Smooth muscle cell (in vitro differentiated cells): ENCODE results near the gene C1orf141. TPM values are rescaled to one million over a fixed set of nuclear protein-coding genes. Genes with fewer than 3 reads are reported as not detected.

ENCODE experiments used
- DNase-seq: peaks from one replicate; lab custom pipeline; 2025; ENCODE audit not compliant: unreplicated experiment; lab: John Stamatoyannopoulos, UW
- H2AFZ ChIP-seq: fragments of 200-600 bp; sonication (generic); 2 replicates; pipeline ENCODE4 v1.6.0; 2016; ENCODE audit warnings: antibody characterized with exemption, low read depth, mild to moderate bottlenecking
- H3F3A ChIP-seq: fragments of 200-600 bp; sonication (generic); 2 replicates; pipeline ENCODE4 v1.6.0; 2017; ENCODE audit warnings: antibody characterized with exemption, low read depth
- H3K27ac ChIP-seq: fragments of 200-600 bp; sonication (generic); 2 replicates; pipeline ENCODE4 v1.5.1; 2016; ENCODE audit warnings: low read depth, mild to moderate bottlenecking
- H3K27me3 ChIP-seq: fragments of 200-600 bp; sonication (generic); 2 replicates; pipeline ENCODE4 v1.6.1; 2016; ENCODE audit warnings: low read depth, mild to moderate bottlenecking
- H3K36me3 ChIP-seq: fragments of 200-600 bp; sonication (generic); 2 replicates; pipeline ENCODE4 v1.5.1; 2016; ENCODE audit warnings: low read depth
- H3K4me1 ChIP-seq: fragments of 200-600 bp; sonication (generic); 2 replicates; pipeline ENCODE4 v1.5.1; 2016; ENCODE audit warnings: low read depth
- H3K4me2 ChIP-seq: fragments of 200-600 bp; sonication (generic); 2 replicates; pipeline ENCODE4 v1.6.0; 2016; ENCODE audit warnings: mild to moderate bottlenecking
- H3K4me3 ChIP-seq: fragments of 200-600 bp; sonication (generic); 2 replicates; pipeline ENCODE4 v1.5.1; 2016; ENCODE audit warnings: mild to moderate bottlenecking
- H3K79me2 ChIP-seq: fragments of 200-600 bp; sonication (generic); 2 replicates; pipeline ENCODE4 v1.6.0; 2016; ENCODE audit warnings: low read depth, mild to moderate bottlenecking
- H3K9ac ChIP-seq: fragments of 200-600 bp; sonication (generic); 2 replicates; pipeline ENCODE4 v1.6.0; 2016; ENCODE audit warnings: low read depth
- H3K9me3 ChIP-seq: fragments of 200-600 bp; sonication (generic); replicated peaks from 2 replicates; pipeline ENCODE4 v1.5.1; 2016; ENCODE audit warnings: low read depth
- H4K20me1 ChIP-seq: fragments of 200-600 bp; sonication (generic); 2 replicates; pipeline ENCODE4 v1.6.0; 2016; ENCODE audit warnings: low read depth
- WGBS: methylation state at CpG from one replicate; pipeline ENCODE4 v1.1.7; 2016; ENCODE audit warnings: low lambda C conversion rate; 5-methylcytosine and 5-hydroxymethylcytosine counted together
- polyA plus RNA-seq: library from polyadenylated mRNA; unstranded; fragments of >200 nt; fragmentation: Nextera tagmentation; extraction: Ambion mirVana; gene quantifications from 2 replicates; pipeline ENCODE4 v1.2.1, GENCODE V29; 2016
- total RNA-seq: library from RNA; depleted of rRNA; stranded (reverse); fragments of >200 nt; gene quantifications from 2 replicates; pipeline ENCODE4 v1.2.3, GENCODE V29; 2014
- TF ChIP-seq, protein P1 (sequence below): fragments of 200-600 bp; sonication (generic); IDR thresholded peaks from 2 replicates; pipeline ENCODE4 v1.5.1; 2017; ENCODE audit warnings: borderline replicate concordance, mild to moderate bottlenecking, antibody characterized with exemption; ENCODE audit not compliant: insufficient read depth, poor library complexity, severe bottlenecking

The C1orf141 gene
- total and polyA plus RNA-seq, 2 experiments from 2014 or later: not detected

DNA sequence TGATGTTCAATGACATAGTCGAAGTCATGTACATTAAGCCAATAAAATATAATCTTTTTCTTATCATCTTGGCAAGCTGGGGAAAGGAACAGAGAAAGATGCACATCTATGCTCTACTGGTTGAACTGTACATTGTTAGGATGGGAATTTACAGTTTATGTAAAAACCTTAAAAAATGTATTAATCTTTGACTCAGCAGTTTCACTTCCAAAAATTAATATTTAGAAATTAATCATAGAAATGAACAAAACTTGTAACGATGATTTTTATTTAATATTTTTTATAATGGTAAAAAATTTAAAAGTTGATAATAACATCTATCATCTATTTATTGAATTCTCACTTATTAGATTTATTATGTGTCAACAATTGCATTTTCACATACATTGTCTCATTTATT, 5.7 kb upstream of the C1orf141 start:
- 87% methylated on average over 2 of the region's 2 CpGs for WGBS
- Histone ChIP-seq H3K9ac (no peak overlapping the region), H3K9me3 (no peaks in the 10 kb centered on the region), H3K27ac (no peak overlapping the region), H3K4me1 (no peaks in the 10 kb centered on the region), H3F3A (no peaks in the 10 kb centered on the region), H3K27me3 (no peaks in the 10 kb centered on the region), H3K36me3 (no peaks in the 10 kb centered on the region), H4K20me1 (no peaks in the 10 kb centered on the region), H3K4me2 (no peak overlapping the region), H3K79me2 (no peaks in the 10 kb centered on the region), H3K4me3 (no peak overlapping the region), H2AFZ (no peak overlapping the region)
- DNase-seq: no peak
- TF ChIP-seq, protein P1, sequence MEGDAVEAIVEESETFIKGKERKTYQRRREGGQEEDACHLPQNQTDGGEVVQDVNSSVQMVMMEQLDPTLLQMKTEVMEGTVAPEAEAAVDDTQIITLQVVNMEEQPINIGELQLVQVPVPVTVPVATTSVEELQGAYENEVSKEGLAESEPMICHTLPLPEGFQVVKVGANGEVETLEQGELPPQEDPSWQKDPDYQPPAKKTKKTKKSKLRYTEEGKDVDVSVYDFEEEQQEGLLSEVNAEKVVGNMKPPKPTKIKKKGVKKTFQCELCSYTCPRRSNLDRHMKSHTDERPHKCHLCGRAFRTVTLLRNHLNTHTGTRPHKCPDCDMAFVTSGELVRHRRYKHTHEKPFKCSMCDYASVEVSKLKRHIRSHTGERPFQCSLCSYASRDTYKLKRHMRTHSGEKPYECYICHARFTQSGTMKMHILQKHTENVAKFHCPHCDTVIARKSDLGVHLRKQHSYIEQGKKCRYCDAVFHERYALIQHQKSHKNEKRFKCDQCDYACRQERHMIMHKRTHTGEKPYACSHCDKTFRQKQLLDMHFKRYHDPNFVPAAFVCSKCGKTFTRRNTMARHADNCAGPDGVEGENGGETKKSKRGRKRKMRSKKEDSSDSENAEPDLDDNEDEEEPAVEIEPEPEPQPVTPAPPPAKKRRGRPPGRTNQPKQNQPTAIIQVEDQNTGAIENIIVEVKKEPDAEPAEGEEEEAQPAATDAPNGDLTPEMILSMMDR: no peak

DNA sequence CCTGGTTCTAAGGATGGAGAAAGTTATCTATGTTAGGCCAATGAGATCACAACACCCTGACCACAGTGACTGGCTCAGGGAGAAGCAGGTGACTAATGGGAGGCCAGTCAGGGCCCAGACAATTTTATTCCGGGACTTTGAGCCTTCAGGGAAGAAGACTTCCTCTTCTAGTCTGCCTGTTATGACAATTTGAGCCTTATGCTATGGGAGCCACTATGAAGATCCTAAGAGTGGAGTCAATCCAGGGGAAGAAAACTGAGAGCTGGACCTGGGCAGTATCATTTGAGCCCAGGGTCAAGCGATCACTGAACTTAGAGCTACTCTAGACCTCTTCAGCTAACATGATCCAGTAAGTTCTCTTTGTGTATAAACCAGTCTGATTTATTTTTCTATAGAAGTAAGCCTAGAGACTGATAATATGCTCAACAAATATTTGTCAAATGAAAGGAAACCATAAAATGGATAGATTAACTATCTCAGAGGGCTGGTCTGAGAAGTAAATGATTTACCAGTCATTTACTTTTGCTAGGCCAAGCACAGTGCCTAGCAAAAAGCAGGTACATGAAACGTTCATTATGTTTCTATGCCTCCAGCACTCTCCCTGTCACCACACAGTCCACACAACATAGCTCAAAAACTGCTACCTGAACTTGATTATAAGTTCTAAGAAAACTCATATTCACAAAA, 4.2 kb upstream of the C1orf141 start:
- Histone ChIP-seq H3K36me3 (no peaks in the 10 kb centered on the region), H3K9ac (no peak overlapping the region), H3K27me3 (no peaks in the 10 kb centered on the region), H3K4me2 (no peak overlapping the region), H3K4me3 (no peak overlapping the region), H4K20me1 (no peaks in the 10 kb centered on the region), H2AFZ (no peak overlapping the region), H3K79me2 (no peaks in the 10 kb centered on the region), H3F3A (no peaks in the 10 kb centered on the region), H3K4me1 (peaks cover 5% of the 10 kb centered on the region), H3K9me3 (no peaks in the 10 kb centered on the region), H3K27ac (no peak overlapping the region)
- TF ChIP-seq, protein P1: no peak
- DNase-seq: no peak
- 91% methylated on average over 3 of the region's 3 CpGs for WGBS

DNA sequence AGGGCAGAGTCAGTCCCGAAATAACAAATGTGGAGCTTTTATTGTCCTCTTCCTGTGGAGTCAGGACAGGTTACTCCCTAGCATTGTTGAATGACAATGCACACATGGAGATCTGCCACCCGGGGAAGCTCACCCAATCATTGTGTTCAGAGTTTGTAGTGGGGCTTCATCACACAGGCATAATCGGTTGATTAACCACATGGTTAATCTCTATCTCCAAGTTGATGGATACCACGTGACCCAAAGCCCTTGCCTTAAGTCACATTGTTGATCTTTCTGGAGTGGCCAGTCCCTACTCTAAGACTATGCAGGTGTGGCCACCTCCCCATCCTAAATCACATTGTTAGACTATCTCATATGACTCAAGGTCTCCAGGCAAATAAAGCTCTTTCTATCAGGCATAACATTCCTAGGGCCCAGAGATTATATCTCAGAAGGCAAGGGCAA, 2.6 kb upstream of the C1orf141 start:
- Histone ChIP-seq H3K79me2 (no peaks in the 10 kb centered on the region), H3K36me3 (no peaks in the 10 kb centered on the region), H4K20me1 (no peaks in the 10 kb centered on the region), H2AFZ (no peak overlapping the region), H3F3A (no peaks in the 10 kb centered on the region), H3K4me2 (no peak overlapping the region), H3K4me1 (peaks cover 5% of the 10 kb centered on the region), H3K27ac (no peak overlapping the region), H3K9me3 (no peaks in the 10 kb centered on the region), H3K9ac (no peak overlapping the region), H3K4me3 (no peak overlapping the region), H3K27me3 (no peaks in the 10 kb centered on the region)
- WGBS: 76% methylated on average over 4 of the region's 4 CpGs
- TF ChIP-seq, protein P1: no peak
- DNase-seq: no peak

DNA sequence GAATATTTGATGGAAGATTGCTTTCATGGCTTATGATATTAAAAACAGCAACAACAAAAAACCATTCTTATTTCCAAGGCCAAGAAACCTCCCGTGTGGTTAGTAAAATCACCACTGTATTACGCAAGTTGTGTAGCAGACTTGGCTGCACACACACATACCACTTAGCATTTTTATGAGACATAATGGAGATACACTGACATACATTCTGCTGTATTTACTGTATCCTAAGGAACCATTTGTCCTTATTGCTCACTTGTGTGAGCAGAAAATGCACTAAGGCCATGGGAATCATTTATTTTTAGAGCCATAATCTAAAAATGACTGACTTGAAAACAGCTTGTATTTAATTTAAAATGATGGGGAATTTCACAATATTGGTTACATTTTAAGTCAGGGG, 584 bp upstream of the C1orf141 start:
- H3K9me3 ChIP-seq: no peaks in the 10 kb centered on the region
- H3K9ac ChIP-seq: no peak overlapping the region
- no peaks in the 10 kb centered on the region for H3F3A ChIP-seq
- H3K27me3 ChIP-seq: no peaks in the 10 kb centered on the region
- no peaks in the 10 kb centered on the region for H3K79me2 ChIP-seq
- H2AFZ ChIP-seq: peak overlapping the region; percentile 60
- peak overlapping the region; percentile 36 for H3K27ac ChIP-seq
- H3K36me3 ChIP-seq: no peaks in the 10 kb centered on the region
- no peak for DNase-seq
- H3K4me1 ChIP-seq: peaks cover 5% of the 10 kb centered on the region
- 18% methylated on average over 2 of the region's 2 CpGs for WGBS
- no peaks in the 10 kb centered on the region for H4K20me1 ChIP-seq
- TF ChIP-seq, protein P1: no peak
- H3K4me3 ChIP-seq: peak overlapping the region; percentile 28
- H3K4me2 ChIP-seq: peak overlapping the region; percentile 71
